ENCODE data around the gene KIF16B. TPM values are rescaled to one million over a fixed set of nuclear protein-coding genes. Genes with fewer than 3 reads are reported as not detected.

The KIF16B gene
- total and polyA plus RNA-seq, 2 of the 8 experiments (the other 6 are each of a cell fraction or from before 2014, with no cell fraction given): 3.0 to 9.2 TPM

- TF ChIP-seq YY1 (IDR thresholded peaks at IDR 0.05; ENCODE audit: low read depth, low read length) (no peak), ASH2L (IDR thresholded peaks at IDR 0.05; ENCODE audit: low read length) (no peak), EP300 (IDR thresholded peaks at IDR 0.05; ENCODE audit: borderline replicate concordance in 1 of 2, low read depth in 2 of 2, low read length in 2 of 2) (no peak), CTBP2 (IDR thresholded peaks at IDR 0.05; ENCODE audit: borderline replicate concordance, insufficient read depth, insufficient read length, low read length) (no peak)
These were observed 81.8 kb downstream of the KIF16B start (continued) for GRCh38 chr20:16491294-16491905.

Measured in H1 (cell line).